Spleen (tissue), 11 donors: ENCODE results near the gene ZCCHC9. TPM values are rescaled to one million over a fixed set of nuclear protein-coding genes. Genes with fewer than 3 reads are reported as not detected.

Experiments used
- DNase-seq: peaks from one replicate; pipeline ENCODE4 v3.0.0-alpha.2; 2020
- H3K27ac ChIP-seq, 8 donors: fragments of 200-600 bp; sonication (generic) in 7 of 8; 1 replicate in 4 of 8; 2 replicates in 4 of 8; pipeline versions ENCODE4 v1.5.0 to v1.8.0; 2016 to 2021; ENCODE audit warnings: inconsistent platforms in 4 of 8, mild to moderate bottlenecking in 4 of 8, moderate library complexity in 1 of 8
- H3K27me3 ChIP-seq, 7 donors: fragments of 200-600 bp; sonication (generic) in 6 of 7; replicated peaks in 1 of 7; 1 replicate in 4 of 7; 2 replicates in 3 of 7; pipeline versions ENCODE4 v1.5.0 to v1.8.0; 2016 to 2021; ENCODE audit warnings: inconsistent platforms in 3 of 7, mild to moderate bottlenecking in 1 of 7
- H3K36me3 ChIP-seq, 6 donors: fragments of 200-600 bp; sonication (generic) in 5 of 6; 1 replicate in 4 of 6; 2 replicates in 2 of 6; pipeline versions ENCODE4 v1.5.0 to v1.8.0; 2016 to 2021; ENCODE audit warnings: inconsistent platforms in 2 of 6
- H3K4me1 ChIP-seq, 6 donors: fragments of 200-600 bp; sonication (generic) in 5 of 6; 1 replicate in 3 of 6; 2 replicates in 3 of 6; pipeline versions ENCODE4 v1.5.0 to v1.8.0; 2016 to 2021; ENCODE audit warnings: inconsistent platforms in 3 of 6
- H3K4me3 ChIP-seq, 8 donors: fragments of 200-600 bp; sonication (generic) in 7 of 8; 1 replicate in 4 of 8; 2 replicates in 4 of 8; pipeline versions ENCODE4 v1.5.0 to v1.8.0; 2016 to 2021; ENCODE audit warnings: inconsistent platforms in 4 of 8, mild to moderate bottlenecking in 4 of 8, moderate library complexity in 2 of 8
- H3K9me3 ChIP-seq, 8 donors: fragments of 200-600 bp; sonication (generic) in 7 of 8; 1 replicate in 4 of 8; 2 replicates in 4 of 8; pipeline versions ENCODE4 v1.5.0 to v1.8.0; 2016 to 2021; ENCODE audit warnings: inconsistent platforms in 4 of 8
- POLR2A ChIP-seq, 3 donors: fragments of 450-650 bp; IDR thresholded peaks; one replicate each; pipeline ENCODE4 v1.5.1; 2017; ENCODE audit warnings: antibody characterized with exemption in 3 of 3, mild to moderate bottlenecking in 1 of 3
- POLR2AphosphoS5 ChIP-seq, 3 donors: sonication (generic); formaldehyde crosslinking; IDR thresholded peaks; one replicate each; pipeline ENCODE4 v1.5.1; 2017; ENCODE audit warnings: antibody characterized with exemption in 3 of 3
- WGBS, 5 donors: extraction: QIAGEN DNeasy Blood & Tissue Kit in 3 of 5; methylation state at CpG; one replicate each; pipeline versions ENCODE4 v1.1.5 to v1.1.7; 2013 to 2018; 5-methylcytosine and 5-hydroxymethylcytosine counted together
- intact Hi-C: fragments of 100-400 bp; cut with DNase I; formaldehyde crosslinking; loops from one replicate; pipeline ENCODE4 v1.15.0; 2023; ENCODE audit warnings: low total_unique reads
- polyA plus RNA-seq, 3 donors: library from polyadenylated mRNA; stranded (reverse); fragments of 200-250 nt; gene quantifications; one replicate each; pipeline ENCODE4 v1.2.1, GENCODE V29; 2013
- total RNA-seq, 7 donors: library from RNA; depleted of rRNA in 3 of 7; stranded (reverse); fragments of >200 nt in 3 of 7; fragmentation: NEBNext Ultra II Directional in 4 of 7; extraction: Animal tissue kit (Norgen Biotek cat#: 25700) in 4 of 7; gene quantifications; one replicate each; pipeline versions ENCODE4 v1.1.0 to v1.2.1, GENCODE V29; 2016 to 2021
- TF ChIP-seq, protein P1 (sequence below), 11 experiments: fragments of 200-600 bp in 7 of 11; fragments of 450-650 bp in 4 of 11; sonication (generic) in 4 of 11; IDR thresholded peaks in 8 of 11; conservative IDR thresholded peaks in 3 of 11; 1 replicate in 7 of 11; 2 replicates in 4 of 11; pipeline versions ENCODE4 v1.4.0 to v1.8.0; 2016 to 2021; ENCODE audit warnings: antibody characterized with exemption in 11 of 11, inconsistent platforms in 4 of 11, mild to moderate bottlenecking in 1 of 11
- donor health status: healthy with polysubstance abuse.
- donor health status: DM: no; HTN: no; CAD: no; lungs with moderate emphysema.
- donor health status: DM: no; HTN: no; CAD: no.
- donor health status: Bipolar disorder and iron deficiency.
- donor health status: healthy.
- donor health status: DM: no; HTN: no; CAD: no.
- donor health status: DM: yes; HTN: yes; CAD: no.

Gene ZCCHC9
- total and polyA plus RNA-seq, 10 donors = 16.1 to 28.3 (median 22.3) TPM

DNA sequence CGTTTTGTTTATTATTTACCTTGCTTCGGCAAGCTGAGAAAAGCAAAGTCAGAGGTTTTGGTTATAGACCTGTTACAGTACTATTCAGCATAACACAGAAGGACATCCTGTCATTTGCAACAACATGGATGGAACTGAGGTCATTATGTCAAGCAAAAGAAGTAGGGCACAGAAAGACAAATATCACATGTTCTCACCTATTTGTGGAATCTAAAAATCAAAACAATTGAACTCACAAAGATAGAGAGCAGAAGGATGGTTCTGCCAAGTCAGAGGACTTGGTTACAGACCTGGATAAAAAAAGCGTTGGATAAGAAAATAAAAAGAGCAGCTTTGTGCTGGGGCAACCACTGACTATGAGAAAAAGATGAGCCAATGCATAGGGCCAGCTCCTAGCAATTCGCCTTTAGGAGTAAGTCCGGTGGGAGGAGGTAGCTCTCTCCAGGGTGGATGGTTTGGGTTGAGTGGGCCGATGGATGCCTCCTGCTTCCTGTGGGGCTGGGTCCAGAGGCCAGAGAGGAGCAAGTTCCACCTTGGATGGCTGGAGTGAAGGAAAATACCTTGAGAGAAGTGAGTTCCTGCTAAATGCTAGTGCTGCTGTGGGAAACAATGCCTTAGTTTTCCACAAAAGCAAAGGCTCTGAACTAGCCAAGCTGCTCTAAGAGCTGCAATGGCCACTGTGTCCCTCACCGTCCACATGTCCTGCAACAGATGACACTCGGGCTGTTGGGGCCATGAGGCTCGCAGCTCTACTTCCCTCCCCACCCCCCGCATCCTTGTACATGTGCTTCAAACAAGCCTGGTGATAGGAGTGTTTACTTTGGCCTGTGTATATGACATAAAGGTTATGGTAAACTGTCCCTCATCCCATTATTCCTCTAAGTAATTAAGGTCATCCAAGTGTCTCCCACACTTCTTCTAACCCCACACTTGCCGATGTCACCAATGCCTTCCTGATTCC is 54.2 kb downstream of the ZCCHC9 start:
- H3K27ac ChIP-seq = no peak overlapping the region
- H3K27me3 ChIP-seq = peaks cover 0 to 7% (median 0%) of the 10 kb centered on the region in 7 donors
- no peaks in the 10 kb centered on the region for H3K4me1 ChIP-seq
- no peak for DNase-seq
- H3K36me3 ChIP-seq = no peaks in the 10 kb centered on the region
- intact Hi-C loops = no loop called here
- TF ChIP-seq, protein P1, sequence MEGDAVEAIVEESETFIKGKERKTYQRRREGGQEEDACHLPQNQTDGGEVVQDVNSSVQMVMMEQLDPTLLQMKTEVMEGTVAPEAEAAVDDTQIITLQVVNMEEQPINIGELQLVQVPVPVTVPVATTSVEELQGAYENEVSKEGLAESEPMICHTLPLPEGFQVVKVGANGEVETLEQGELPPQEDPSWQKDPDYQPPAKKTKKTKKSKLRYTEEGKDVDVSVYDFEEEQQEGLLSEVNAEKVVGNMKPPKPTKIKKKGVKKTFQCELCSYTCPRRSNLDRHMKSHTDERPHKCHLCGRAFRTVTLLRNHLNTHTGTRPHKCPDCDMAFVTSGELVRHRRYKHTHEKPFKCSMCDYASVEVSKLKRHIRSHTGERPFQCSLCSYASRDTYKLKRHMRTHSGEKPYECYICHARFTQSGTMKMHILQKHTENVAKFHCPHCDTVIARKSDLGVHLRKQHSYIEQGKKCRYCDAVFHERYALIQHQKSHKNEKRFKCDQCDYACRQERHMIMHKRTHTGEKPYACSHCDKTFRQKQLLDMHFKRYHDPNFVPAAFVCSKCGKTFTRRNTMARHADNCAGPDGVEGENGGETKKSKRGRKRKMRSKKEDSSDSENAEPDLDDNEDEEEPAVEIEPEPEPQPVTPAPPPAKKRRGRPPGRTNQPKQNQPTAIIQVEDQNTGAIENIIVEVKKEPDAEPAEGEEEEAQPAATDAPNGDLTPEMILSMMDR (IDR thresholded peaks at IDR 0.05 in 8 of 11, conservative IDR thresholded peaks at IDR 0.05 in 3 of 11) = no peak
- TF ChIP-seq POLR2AphosphoS5 (IDR thresholded peaks at IDR 0.05) (no peak), POLR2A (IDR thresholded peaks at IDR 0.05) (no peak)
- no peaks in the 10 kb centered on the region for H3K9me3 ChIP-seq
- H3K4me3 ChIP-seq = no peak overlapping the region
- WGBS, 5 donors = 84 to 88% (median 86%) methylated on average over 11 of the region's 11 CpGs

DNA sequence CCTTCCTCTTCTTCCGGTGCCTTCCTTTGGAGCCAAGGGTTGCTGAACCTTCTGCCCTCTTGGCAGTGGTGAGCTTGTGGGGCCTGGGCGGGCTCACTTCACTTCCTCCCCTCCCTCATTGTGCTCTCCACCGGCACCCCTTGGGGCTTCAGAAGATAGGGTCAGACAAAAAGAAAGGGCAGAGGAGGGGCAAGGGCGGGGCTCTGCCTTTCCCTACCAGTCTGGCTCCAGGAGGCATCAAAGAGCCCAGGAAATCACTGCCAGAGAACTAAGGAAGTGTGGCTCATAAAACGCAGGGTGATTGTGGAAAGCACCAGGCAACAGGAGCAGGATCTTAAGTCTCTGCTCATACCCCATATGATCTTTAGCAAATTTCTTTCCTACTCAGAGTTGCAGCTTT is 57.7 kb downstream of the ZCCHC9 start:
- no peaks in the 10 kb centered on the region for H3K9me3 ChIP-seq
- no peaks in the 10 kb centered on the region for H3K4me1 ChIP-seq
- TF ChIP-seq POLR2A (IDR thresholded peaks at IDR 0.05) (no peak), POLR2AphosphoS5 (IDR thresholded peaks at IDR 0.05) (no peak)
- TF ChIP-seq, protein P1 (IDR thresholded peaks at IDR 0.05 in 8 of 11, conservative IDR thresholded peaks at IDR 0.05 in 3 of 11) = no peak
- peaks cover 0 to 7% (median 0%) of the 10 kb centered on the region in 7 donors for H3K27me3 ChIP-seq
- intact Hi-C loops = no loop called here
- no peak overlapping the region for H3K27ac ChIP-seq
- H3K4me3 ChIP-seq = no peak overlapping the region
- 45 to 66% (median 52%) methylated on average over 5 of the region's 5 CpGs for WGBS, 5 donors
- H3K36me3 ChIP-seq = no peaks in the 10 kb centered on the region
- no peak for DNase-seq

DNA sequence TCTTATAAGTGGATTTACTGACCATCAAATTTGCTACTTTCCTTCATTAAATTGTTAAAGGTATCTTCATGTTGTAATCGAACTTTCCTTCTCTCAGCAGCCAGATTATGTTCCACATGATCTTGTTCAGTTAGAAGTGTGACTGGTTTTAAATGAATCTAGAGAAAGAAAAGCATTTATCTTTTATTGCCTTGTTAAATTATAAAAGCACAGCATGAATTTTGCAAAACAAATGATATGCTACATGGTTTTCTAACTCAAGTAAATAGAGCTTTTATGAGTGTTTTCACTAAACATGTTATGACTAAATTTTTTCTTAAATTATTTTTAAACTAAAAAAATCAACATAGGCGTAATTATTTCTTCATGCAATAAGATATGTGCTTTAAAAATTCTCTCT is 58.5 kb downstream of the ZCCHC9 start:
- Histone ChIP-seq H3K4me1 (no peaks in the 10 kb centered on the region), H3K36me3 (no peaks in the 10 kb centered on the region), H3K4me3 (no peak overlapping the region), H3K9me3 (no peaks in the 10 kb centered on the region), H3K27ac (no peak overlapping the region), H3K27me3 (peaks cover 0 to 7% (median 0%) of the 10 kb centered on the region in 7 donors)
- TF ChIP-seq, protein P1 (IDR thresholded peaks at IDR 0.05 in 8 of 11, conservative IDR thresholded peaks at IDR 0.05 in 3 of 11) = no peak
- no peak for TF ChIP-seq POLR2A (IDR thresholded peaks at IDR 0.05)
- no peak for TF ChIP-seq POLR2AphosphoS5 (IDR thresholded peaks at IDR 0.05)
- WGBS, 5 donors = 74 to 94% (median 85%) methylated on average over 2 of the region's 2 CpGs
- intact Hi-C loops = no loop called here
- DNase-seq = no peak

DNA sequence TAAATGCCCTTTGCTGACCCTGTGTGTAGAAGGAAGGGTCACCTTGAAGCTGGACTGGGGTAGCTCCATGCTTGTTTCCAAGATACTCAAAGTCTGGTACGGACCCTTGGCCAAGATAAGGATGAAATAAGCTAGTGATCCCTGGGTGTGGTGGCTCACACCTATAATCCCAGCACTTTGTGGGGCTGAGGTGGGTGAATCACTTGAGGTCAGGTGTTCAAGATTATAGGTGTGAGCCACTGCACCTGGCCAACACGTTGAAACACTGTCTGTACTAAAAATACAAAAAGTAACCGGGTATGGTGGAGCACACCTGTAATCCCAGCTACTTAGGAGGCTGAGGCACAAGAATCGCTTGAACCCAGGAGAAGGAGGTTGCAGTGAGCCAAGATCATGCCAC is 59.3 kb downstream of the ZCCHC9 start:
- no peak for DNase-seq
- no peak overlapping the region for H3K4me3 ChIP-seq
- intact Hi-C loops = no loop called here
- peaks cover 0 to 7% (median 0%) of the 10 kb centered on the region in 7 donors for H3K27me3 ChIP-seq
- H3K27ac ChIP-seq = no peak overlapping the region
- H3K36me3 ChIP-seq = no peaks in the 10 kb centered on the region
- no peak for TF ChIP-seq POLR2A (IDR thresholded peaks at IDR 0.05)
- TF ChIP-seq, protein P1 (IDR thresholded peaks at IDR 0.05 in 8 of 11, conservative IDR thresholded peaks at IDR 0.05 in 3 of 11) = no peak
- TF ChIP-seq POLR2AphosphoS5 (IDR thresholded peaks at IDR 0.05) = no peak
- H3K9me3 ChIP-seq = no peaks in the 10 kb centered on the region
- 82 to 91% (median 89%) methylated on average over 4 of the region's 4 CpGs for WGBS, 5 donors
- no peaks in the 10 kb centered on the region for H3K4me1 ChIP-seq
